ENCODE results near the gene HUNK. TPM values are rescaled to one million over a fixed set of nuclear protein-coding genes. Genes with fewer than 3 reads are reported as not detected.

HUNK gene
- total RNA-seq, 1 donor from 2014 or later, result 0.51 TPM

- Mint-ChIP-seq H3K36me3 (ENCODE audit: low read depth) (no peaks in the 10 kb centered on the region), H3K4me3 (no peak overlapping the region), H3K27ac (no peak overlapping the region), H3K9me3 (peaks cover 3% of the 10 kb centered on the region), H3K4me1 (no peaks in the 10 kb centered on the region), H3K27me3 (peaks cover 2% of the 10 kb centered on the region)
- DNase-seq (no peak), ATAC-seq (ENCODE audit: low read depth) (no peak)
- ChIA-PET POLR2A (no interaction called here), CTCF (no interaction called here)
- intact Hi-C loops (cut with micrococcal nuclease), result no loop called here
- TF ChIP-seq, protein P1, sequence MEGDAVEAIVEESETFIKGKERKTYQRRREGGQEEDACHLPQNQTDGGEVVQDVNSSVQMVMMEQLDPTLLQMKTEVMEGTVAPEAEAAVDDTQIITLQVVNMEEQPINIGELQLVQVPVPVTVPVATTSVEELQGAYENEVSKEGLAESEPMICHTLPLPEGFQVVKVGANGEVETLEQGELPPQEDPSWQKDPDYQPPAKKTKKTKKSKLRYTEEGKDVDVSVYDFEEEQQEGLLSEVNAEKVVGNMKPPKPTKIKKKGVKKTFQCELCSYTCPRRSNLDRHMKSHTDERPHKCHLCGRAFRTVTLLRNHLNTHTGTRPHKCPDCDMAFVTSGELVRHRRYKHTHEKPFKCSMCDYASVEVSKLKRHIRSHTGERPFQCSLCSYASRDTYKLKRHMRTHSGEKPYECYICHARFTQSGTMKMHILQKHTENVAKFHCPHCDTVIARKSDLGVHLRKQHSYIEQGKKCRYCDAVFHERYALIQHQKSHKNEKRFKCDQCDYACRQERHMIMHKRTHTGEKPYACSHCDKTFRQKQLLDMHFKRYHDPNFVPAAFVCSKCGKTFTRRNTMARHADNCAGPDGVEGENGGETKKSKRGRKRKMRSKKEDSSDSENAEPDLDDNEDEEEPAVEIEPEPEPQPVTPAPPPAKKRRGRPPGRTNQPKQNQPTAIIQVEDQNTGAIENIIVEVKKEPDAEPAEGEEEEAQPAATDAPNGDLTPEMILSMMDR (IDR thresholded peaks at IDR 0.05), result no peak
These were observed 88.9 kb downstream of the HUNK start for GRCh38 chr21:31961704-31962103.

GRCh38 chr21:31964692-31965091 lies 91.9 kb downstream of the HUNK start:
- no peak overlapping the region for H3K27ac Mint-ChIP-seq
- intact Hi-C loops (cut with micrococcal nuclease), result no loop called here
- no peak for ATAC-seq (ENCODE audit: low read depth)
- H3K4me3 Mint-ChIP-seq, result no peak overlapping the region
- ChIA-PET POLR2A (no interaction called here), CTCF (no interaction called here)
- H3K36me3 Mint-ChIP-seq (ENCODE audit: low read depth), result no peaks in the 10 kb centered on the region
- DNase-seq, result no peak
- no peaks in the 10 kb centered on the region for H3K4me1 Mint-ChIP-seq
- H3K27me3 Mint-ChIP-seq, result peaks cover 2% of the 10 kb centered on the region
- peaks cover 3% of the 10 kb centered on the region for H3K9me3 Mint-ChIP-seq
- TF ChIP-seq, protein P1 (IDR thresholded peaks at IDR 0.05), result no peak

DNA sequence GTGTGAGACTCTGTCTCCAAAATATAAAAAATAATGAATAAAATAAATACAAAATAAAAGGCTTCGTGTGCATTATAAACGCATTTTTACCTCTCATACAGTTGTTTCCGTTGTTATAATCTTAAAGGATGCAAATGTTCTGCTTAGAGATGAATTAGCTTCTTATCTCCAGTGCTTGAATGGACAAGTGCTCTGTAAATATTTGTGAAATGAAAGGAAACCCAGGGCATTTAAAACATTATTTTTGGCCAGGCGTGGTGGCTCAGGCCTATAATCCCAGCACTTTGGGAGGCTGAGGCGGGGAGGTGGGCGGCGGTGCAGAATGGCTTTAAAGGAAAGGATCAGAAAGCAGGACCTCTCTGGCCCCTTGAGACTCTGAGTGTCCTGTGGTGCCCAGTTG lies 94.5 kb downstream of the HUNK start:
- POLR2A ChIA-PET, result no interaction called here
- no peak for ATAC-seq (ENCODE audit: low read depth)

DNA sequence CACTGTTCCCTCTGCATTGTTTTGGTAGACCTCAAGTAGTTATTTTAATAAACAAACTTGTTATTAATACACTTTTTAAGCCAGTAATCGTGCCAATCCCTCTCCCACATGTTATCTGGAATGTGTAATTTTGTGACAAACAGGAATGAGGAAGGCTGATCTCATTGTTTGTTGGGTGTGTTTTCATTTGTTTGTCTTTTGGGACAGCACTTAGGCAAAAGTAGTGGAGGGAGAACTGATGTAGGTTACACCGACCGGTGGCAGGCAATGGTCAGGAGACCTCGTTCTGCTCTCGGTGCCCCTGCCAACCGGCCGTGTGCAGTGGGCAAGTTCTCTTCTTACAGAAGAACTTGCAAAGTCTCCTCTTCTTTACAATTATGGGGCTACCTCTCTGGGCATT lies 99.8 kb downstream of the HUNK start:
- ATAC-seq (ENCODE audit: low read depth) (no peak), DNase-seq (no peak)
- Mint-ChIP-seq H3K27me3 (peaks cover 10% of the 10 kb centered on the region), H3K36me3 (ENCODE audit: low read depth) (no peaks in the 10 kb centered on the region), H3K4me3 (no peak overlapping the region), H3K27ac (no peak overlapping the region), H3K9me3 (no peaks in the 10 kb centered on the region), H3K4me1 (no peaks in the 10 kb centered on the region)
- TF ChIP-seq, protein P1 (IDR thresholded peaks at IDR 0.05), result no peak
- ChIA-PET POLR2A (no interaction called here), CTCF (no interaction called here)
- intact Hi-C loops (cut with micrococcal nuclease), result no loop called here

More for the DNA sequence above, 94.5 kb downstream of the HUNK start:
- TF ChIP-seq, protein P1 (IDR thresholded peaks at IDR 0.05), result no peak
- CTCF ChIA-PET, result no interaction called here
- H3K9me3 Mint-ChIP-seq, result no peaks in the 10 kb centered on the region
- no peaks in the 10 kb centered on the region for H3K4me1 Mint-ChIP-seq
- H3K27me3 Mint-ChIP-seq, result peaks cover 2% of the 10 kb centered on the region
- H3K4me3 Mint-ChIP-seq, result no peak overlapping the region
- no peak overlapping the region for H3K27ac Mint-ChIP-seq
- intact Hi-C loops (cut with micrococcal nuclease), result no loop called here
- no peak for DNase-seq
- H3K36me3 Mint-ChIP-seq (ENCODE audit: low read depth), result no peaks in the 10 kb centered on the region

- H3K27ac Mint-ChIP-seq, result no peak overlapping the region
- CTCF ChIA-PET, result no interaction called here
- intact Hi-C loops (cut with micrococcal nuclease), result no loop called here
- TF ChIP-seq, protein P1 (IDR thresholded peaks at IDR 0.05), result no peak
- H3K36me3 Mint-ChIP-seq (ENCODE audit: low read depth), result no peaks in the 10 kb centered on the region
- H3K4me1 Mint-ChIP-seq, result no peaks in the 10 kb centered on the region
- no peak overlapping the region for H3K4me3 Mint-ChIP-seq
- H3K27me3 Mint-ChIP-seq, result peaks cover 10% of the 10 kb centered on the region
- ATAC-seq (ENCODE audit: low read depth) (no peak), DNase-seq (no peak)
- POLR2A ChIA-PET, result no interaction called here
- no peaks in the 10 kb centered on the region for H3K9me3 Mint-ChIP-seq
These were observed 100.7 kb downstream of the HUNK start for GRCh38 chr21:31973402-31973944.
